ENCODE results near the gene MAMDC4. TPM values are rescaled to one million over a fixed set of nuclear protein-coding genes. Genes with fewer than 3 reads are reported as not detected.

The MAMDC4 gene
- total and polyA plus RNA-seq, 2 of the 13 experiments (the other 11 are each of a cell fraction or from before 2014, with no cell fraction given) = 6.0 to 6.8 TPM

- no peak for TF ChIP-seq KIAA2018 (CRISPR knock-in tag; IDR thresholded peaks at IDR 0.05; ENCODE audit: borderline replicate concordance)
- no peak for TF ChIP-seq FOSL1 (CRISPR knock-in tag; IDR thresholded peaks at IDR 0.05; ENCODE audit: borderline replicate concordance)
- no peak for TF ChIP-seq HMG20B (CRISPR knock-in tag; conservative IDR thresholded peaks at IDR 0.05)
- TF ChIP-seq CBX2 (IDR thresholded peaks at IDR 0.05; ENCODE audit: low read depth, low read length) = no peak
- TF ChIP-seq CBX2 (CRISPR knock-in tag; IDR thresholded peaks at IDR 0.05; ENCODE audit: low read depth) = no peak
- TF ChIP-seq MIER3 (CRISPR knock-in tag; IDR thresholded peaks at IDR 0.05; ENCODE audit: borderline replicate concordance) = no peak
- TF ChIP-seq ZNF607 (CRISPR knock-in tag; IDR thresholded peaks at IDR 0.05; ENCODE audit: borderline replicate concordance) = 0 out of 2 replicates have a peak, but pooled peaks have one; percentile 21
- no peak for TF ChIP-seq ZNF703 (CRISPR knock-in tag; IDR thresholded peaks at IDR 0.05; ENCODE audit: borderline replicate concordance)
- TF ChIP-seq, protein P1, sequence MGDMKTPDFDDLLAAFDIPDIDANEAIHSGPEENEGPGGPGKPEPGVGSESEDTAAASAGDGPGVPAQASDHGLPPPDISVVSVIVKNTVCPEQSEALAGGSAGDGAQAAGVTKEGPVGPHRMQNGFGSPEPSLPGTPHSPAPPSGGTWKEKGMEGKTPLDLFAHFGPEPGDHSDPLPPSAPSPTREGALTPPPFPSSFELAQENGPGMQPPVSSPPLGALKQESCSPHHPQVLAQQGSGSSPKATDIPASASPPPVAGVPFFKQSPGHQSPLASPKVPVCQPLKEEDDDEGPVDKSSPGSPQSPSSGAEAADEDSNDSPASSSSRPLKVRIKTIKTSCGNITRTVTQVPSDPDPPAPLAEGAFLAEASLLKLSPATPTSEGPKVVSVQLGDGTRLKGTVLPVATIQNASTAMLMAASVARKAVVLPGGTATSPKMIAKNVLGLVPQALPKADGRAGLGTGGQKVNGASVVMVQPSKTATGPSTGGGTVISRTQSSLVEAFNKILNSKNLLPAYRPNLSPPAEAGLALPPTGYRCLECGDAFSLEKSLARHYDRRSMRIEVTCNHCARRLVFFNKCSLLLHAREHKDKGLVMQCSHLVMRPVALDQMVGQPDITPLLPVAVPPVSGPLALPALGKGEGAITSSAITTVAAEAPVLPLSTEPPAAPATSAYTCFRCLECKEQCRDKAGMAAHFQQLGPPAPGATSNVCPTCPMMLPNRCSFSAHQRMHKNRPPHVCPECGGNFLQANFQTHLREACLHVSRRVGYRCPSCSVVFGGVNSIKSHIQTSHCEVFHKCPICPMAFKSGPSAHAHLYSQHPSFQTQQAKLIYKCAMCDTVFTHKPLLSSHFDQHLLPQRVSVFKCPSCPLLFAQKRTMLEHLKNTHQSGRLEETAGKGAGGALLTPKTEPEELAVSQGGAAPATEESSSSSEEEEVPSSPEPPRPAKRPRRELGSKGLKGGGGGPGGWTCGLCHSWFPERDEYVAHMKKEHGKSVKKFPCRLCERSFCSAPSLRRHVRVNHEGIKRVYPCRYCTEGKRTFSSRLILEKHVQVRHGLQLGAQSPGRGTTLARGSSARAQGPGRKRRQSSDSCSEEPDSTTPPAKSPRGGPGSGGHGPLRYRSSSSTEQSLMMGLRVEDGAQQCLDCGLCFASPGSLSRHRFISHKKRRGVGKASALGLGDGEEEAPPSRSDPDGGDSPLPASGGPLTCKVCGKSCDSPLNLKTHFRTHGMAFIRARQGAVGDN (CRISPR knock-in tag; IDR thresholded peaks at IDR 0.05) = peak; percentile 50; the same call in 1 of the 2 replicates
- TF ChIP-seq RBM39 (IDR thresholded peaks at IDR 0.05; ENCODE audit: low read depth, low read length, poor library complexity, severe bottlenecking) = no peak
- no peak for TF ChIP-seq CREB1 (IDR thresholded peaks at IDR 0.05)
- TF ChIP-seq CREB1 (CRISPR knock-in tag; IDR thresholded peaks at IDR 0.05) = no peak
- peak; percentile 72; the same call in 1 of the 2 replicates for TF ChIP-seq RXRA (CRISPR knock-in tag; IDR thresholded peaks at IDR 0.05)
- TF ChIP-seq ZFP37 (CRISPR knock-in tag; IDR thresholded peaks at IDR 0.05; ENCODE audit: borderline replicate concordance) = no peak
- no peak for TF ChIP-seq ZNF484 (CRISPR knock-in tag; IDR thresholded peaks at IDR 0.05; ENCODE audit: borderline replicate concordance, low read depth)
- TF ChIP-seq SP140L (CRISPR knock-in tag; IDR thresholded peaks at IDR 0.05; ENCODE audit: borderline replicate concordance) = no peak
Observed at GRCh38 chr9:136886610-136887597, 34.8 kb downstream of the MAMDC4 start (continued).
